GM19397 (cell line): ENCODE data around the gene RGSL1.

Source experiments
- ATAC-seq: cut with Tn5 transposase; IDR thresholded peaks from one replicate; pipeline ENCODE4 v1.9.1; 2021; ENCODE audit warnings: mild to moderate bottlenecking, moderate library complexity; ENCODE audit not compliant: unreplicated experiment

Gene RGSL1

GRCh38 chr1:182587666-182588499 lies 137.9 kb downstream of the RGSL1 start:
- ATAC-seq = no peak

- ATAC-seq = peak; percentile 82
Measured at GRCh38 chr1:182588500-182589396, 138.8 kb downstream of the RGSL1 start, which contains the start of gene RNASEL. TSS of gene RNASEL (minus strand) at chr1:182589256. CDS start at chr1:182586806, 2,450 bp downstream.

- ATAC-seq = no peak
Measured at GRCh38 chr1:182589520-182589919, 139.6 kb downstream of the RGSL1 start.

GRCh38 chr1:182589931-182590330 lies 140.0 kb downstream of the RGSL1 start:
- no peak for ATAC-seq

- ATAC-seq = no peak
Measured at GRCh38 chr1:182595641-182596240, 145.8 kb downstream of the RGSL1 start.

GRCh38 chr1:182596934-182597333 lies 147.0 kb downstream of the RGSL1 start:
- ATAC-seq = no peak

GRCh38 chr1:182598296-182598695 lies 148.3 kb downstream of the RGSL1 start:
- ATAC-seq = no peak

- ATAC-seq = no peak
Measured at GRCh38 chr1:182599339-182599738, 149.4 kb downstream of the RGSL1 start.

GRCh38 chr1:182600036-182600713 lies 150.2 kb downstream of the RGSL1 start:
- no peak for ATAC-seq

- no peak for ATAC-seq
Measured at GRCh38 chr1:182600745-182601415, 150.9 kb downstream of the RGSL1 start.

- ATAC-seq = no peak
Measured at GRCh38 chr1:182601416-182601786, 151.5 kb downstream of the RGSL1 start.

- ATAC-seq = no peak
Measured at GRCh38 chr1:182601913-182602312, 152.0 kb downstream of the RGSL1 start.

GRCh38 chr1:182602935-182603645 lies 153.1 kb downstream of the RGSL1 start:
- no peak for ATAC-seq

GRCh38 chr1:182603646-182604174 lies 153.8 kb downstream of the RGSL1 start:
- ATAC-seq = no peak

GRCh38 chr1:182604175-182605164 lies 154.5 kb downstream of the RGSL1 start, which contains the start of gene RGS16:
TSS of gene RGS16 (minus strand) at chr1:182604389. CDS start at chr1:182604259, 130 bp downstream.
- peak; percentile 93 for ATAC-seq

- ATAC-seq = no peak
Measured at GRCh38 chr1:182607566-182607965, 157.6 kb downstream of the RGSL1 start.

- no peak for ATAC-seq
Measured at GRCh38 chr1:182608236-182608635, 158.3 kb downstream of the RGSL1 start.
